CD4-positive, CD25-positive, alpha-beta regulatory T cell (primary cell): ENCODE results near the gene SLC35E3. TPM values are rescaled to one million over a fixed set of nuclear protein-coding genes. Genes with fewer than 3 reads are reported as not detected.

Experiments used
- ATAC-seq, 2 donors: fragments of 150-1000 bp; cut with Tn5 transposase; one replicate each; pipeline ENCODE4 v1.10.0; 2021; ENCODE audit warnings: low read depth in 2 of 2, moderate number of reproducible peaks in 2 of 2, moderate library complexity in 1 of 2
- DNase-seq, 3 donors: peaks; one replicate each; pipeline versions ENCODE4 v3.0.0 to v3.0.0-alpha.2; 2012 to 2022; ENCODE audit warnings: mixed read lengths in 1 of 3
- H3K27ac ChIP-seq: one replicate; pipeline ENCODE4 v1.7.0; 2013; ENCODE audit warnings: mild to moderate bottlenecking, low read length; ENCODE audit not compliant: insufficient read depth, poor library complexity, severe bottlenecking
- H3K27me3 ChIP-seq: one replicate; pipeline ENCODE4 v1.7.0; 2013; ENCODE audit warnings: low read length; ENCODE audit not compliant: control insufficient read depth, insufficient read depth
- H3K36me3 ChIP-seq: one replicate; pipeline ENCODE4 v1.7.0; 2013; ENCODE audit warnings: mild to moderate bottlenecking, low read length, moderate library complexity; ENCODE audit not compliant: control insufficient read depth, insufficient read depth
- H3K4me1 ChIP-seq: 2 replicates; pipeline ENCODE4 v1.7.0; 2013; ENCODE audit warnings: mild to moderate bottlenecking, low read length; ENCODE audit not compliant: insufficient read depth, control insufficient read depth, poor library complexity, severe bottlenecking
- H3K4me3 ChIP-seq: one replicate; pipeline ENCODE4 v1.7.0; 2013; ENCODE audit warnings: low read depth, mild to moderate bottlenecking, low read length, moderate library complexity
- H3K9me3 ChIP-seq, 2 experiments: 1 replicate in 1 of 2; 2 replicates in 1 of 2; pipeline ENCODE4 v1.7.0; 2013; ENCODE audit warnings: low read length in 2 of 2, mild to moderate bottlenecking in 1 of 2, moderate library complexity in 1 of 2; ENCODE audit not compliant: control insufficient read depth in 2 of 2
- H3K27ac Mint-ChIP-seq, 3 donors: one replicate each; pipeline ENCODE4 v1.8.0; 2020 to 2022; ENCODE audit warnings: mild to moderate bottlenecking in 3 of 3, mixed read lengths in 3 of 3, moderate library complexity in 2 of 3
- H3K27me3 Mint-ChIP-seq: one replicate; pipeline ENCODE4 v1.8.0; 2022; ENCODE audit warnings: mild to moderate bottlenecking, mixed read lengths
- H3K36me3 Mint-ChIP-seq: one replicate; pipeline ENCODE4 v1.8.0; 2020; ENCODE audit warnings: mixed read lengths
- H3K4me1 Mint-ChIP-seq, 4 donors: one replicate each; pipeline ENCODE4 v1.8.0; 2020 to 2022; ENCODE audit warnings: mixed read lengths in 4 of 4, mild to moderate bottlenecking in 1 of 4
- H3K4me3 Mint-ChIP-seq, 4 donors: one replicate each; pipeline ENCODE4 v1.8.0; 2020 to 2022; ENCODE audit warnings: mild to moderate bottlenecking in 4 of 4, mixed read lengths in 4 of 4, moderate library complexity in 3 of 4
- H3K9me3 Mint-ChIP-seq, 7 donors: one replicate each; pipeline ENCODE4 v1.8.0; 2020 to 2022; ENCODE audit warnings: mixed read lengths in 7 of 7, mild to moderate bottlenecking in 3 of 7, moderate library complexity in 2 of 7
- polyA plus RNA-seq, 4 donors: library from polyadenylated mRNA; unstranded; fragments of 300-500 nt; fragmentation: Illumina TruSeq; gene quantifications; one replicate each; pipeline ENCODE4 v1.2.3, GENCODE V29; 2021
- total RNA-seq: library from RNA; stranded (reverse); gene quantifications from one replicate; pipeline ENCODE4 v1.2.3, GENCODE V29; 2022

Gene SLC35E3
- total RNA-seq: 12.1 TPM
- polyA plus RNA-seq: 10 to 100 TPM; 12.7 to 20.2 (median 15.2) TPM

DNA sequence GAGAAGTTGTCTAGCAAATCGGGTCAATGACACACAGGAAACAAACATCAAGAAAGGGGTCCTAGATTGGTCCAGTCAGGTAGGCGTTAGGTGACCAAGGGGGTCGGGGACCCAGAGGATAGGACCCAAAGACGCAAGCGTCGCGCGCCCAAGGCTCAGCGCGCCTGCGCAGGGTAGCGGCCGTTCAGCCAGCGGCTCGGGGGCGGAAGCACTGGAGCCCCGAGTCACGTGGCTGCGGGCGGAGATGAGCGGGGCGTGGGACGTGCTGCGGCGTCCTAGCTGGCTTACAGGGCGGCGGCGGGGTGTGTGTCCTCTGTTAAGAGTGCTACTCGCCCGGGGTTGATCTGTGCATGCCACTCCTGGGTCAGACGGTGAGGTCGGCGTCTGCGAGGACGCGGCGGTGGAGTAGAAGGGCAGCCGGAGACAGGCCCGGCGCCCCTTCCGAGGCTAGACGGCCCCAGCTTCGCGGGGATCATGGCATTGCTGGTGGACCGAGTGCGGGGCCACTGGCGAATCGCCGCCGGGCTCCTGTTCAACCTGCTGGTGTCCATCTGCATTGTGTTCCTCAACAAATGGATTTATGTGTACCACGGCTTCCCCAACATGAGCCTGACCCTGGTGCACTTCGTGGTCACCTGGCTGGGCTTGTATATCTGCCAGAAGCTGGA, at the start of gene SLC35E3:
TSS of gene SLC35E3 (plus strand) at position 273 of the 668 bp plus-strand sequence. CDS start at position 475, 202 bp downstream.
- Histone ChIP-seq H3K4me1 (peaks cover 38% of the 10 kb centered on the region), H3K27ac (peak within 1 kb of the TSS; percentile 82), H3K9me3 (no peaks in the 10 kb centered on the region), H3K4me3 (peak within 1 kb of the TSS; percentile 93), H3K36me3 (peaks cover 8% of the 10 kb centered on the region), H3K27me3 (no peaks in the 10 kb centered on the region)
- Mint-ChIP-seq H3K4me1 (peaks cover 12 to 68% (median 44%) of the 10 kb centered on the region in 4 donors), H3K27ac (peak within 1 kb of the TSS; percentile 91 to 96 (median 96)), H3K4me3 (peak within 1 kb of the TSS; percentile 95 to 99 (median 98)), H3K27me3 (no peaks in the 10 kb centered on the region), H3K36me3 (peaks cover 20% of the 10 kb centered on the region), H3K9me3 (no peaks in the 10 kb centered on the region)
- DNase-seq (peak; percentile 87 to 97 (median 88)), ATAC-seq (peak; percentile 98 to 99)

DNA sequence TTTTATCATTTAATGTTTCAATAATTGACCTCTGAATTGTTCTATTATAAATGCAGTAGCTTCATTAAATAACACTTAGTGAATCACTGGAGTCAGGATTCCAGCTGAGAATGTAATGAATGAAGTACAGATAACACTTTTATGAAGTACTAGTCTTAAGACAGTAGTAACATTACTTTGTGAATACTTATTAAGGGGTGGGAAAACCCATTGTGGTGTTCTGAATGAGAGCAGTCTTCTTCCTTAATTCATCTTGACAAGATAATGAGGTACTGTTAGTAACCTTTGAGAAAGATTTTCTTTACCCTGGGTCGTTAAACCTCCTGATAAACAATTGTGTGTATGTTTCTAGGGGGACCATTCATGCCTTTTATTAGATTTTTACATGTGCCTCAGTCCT, 46.5 kb upstream of the SLC35E3 start:
- Histone ChIP-seq H3K4me1 (no peaks in the 10 kb centered on the region), H3K4me3 (no peak overlapping the region), H3K9me3 (no peaks in the 10 kb centered on the region), H3K27me3 (no peaks in the 10 kb centered on the region), H3K27ac (no peak overlapping the region), H3K36me3 (peaks cover 71% of the 10 kb centered on the region)
- DNase-seq (no peak), ATAC-seq (no peak)
- no peaks in the 10 kb centered on the region for H3K27me3 Mint-ChIP-seq
- H3K36me3 Mint-ChIP-seq: peaks cover 35% of the 10 kb centered on the region
- no peak overlapping the region for H3K4me3 Mint-ChIP-seq
- H3K27ac Mint-ChIP-seq: no peak overlapping the region
- H3K4me1 Mint-ChIP-seq: peaks cover 0 to 5% (median 2%) of the 10 kb centered on the region in 4 donors
- H3K9me3 Mint-ChIP-seq: no peaks in the 10 kb centered on the region

DNA sequence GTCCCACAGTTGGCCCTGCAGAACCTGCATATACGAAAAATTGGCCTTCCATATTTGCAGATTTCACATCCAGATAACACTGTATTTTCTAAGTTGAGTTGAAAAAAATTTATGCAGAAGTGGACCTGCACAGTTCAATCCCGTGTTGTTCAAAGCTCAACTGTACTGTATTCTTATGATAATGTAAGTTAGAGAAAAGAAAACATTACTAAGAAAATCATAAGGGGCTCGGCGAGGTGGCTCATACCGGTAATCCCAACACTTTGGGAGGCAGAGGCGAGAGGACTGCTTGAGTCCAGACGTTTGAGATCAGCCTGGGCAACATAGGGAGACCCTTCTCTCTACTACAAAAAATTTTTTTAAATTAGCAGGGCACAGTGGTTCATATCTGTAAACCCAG, 18.2 kb upstream of the SLC35E3 start:
- no peaks in the 10 kb centered on the region for H3K4me1 ChIP-seq
- Mint-ChIP-seq H3K27me3 (no peaks in the 10 kb centered on the region), H3K27ac (peak overlapping the region in 1 of 3 donors; percentile 39), H3K36me3 (peaks cover 15% of the 10 kb centered on the region), H3K4me3 (no peak overlapping the region), H3K9me3 (no peaks in the 10 kb centered on the region), H3K4me1 (peaks cover 0 to 2% (median 0%) of the 10 kb centered on the region in 4 donors)
- peaks cover 48% of the 10 kb centered on the region for H3K36me3 ChIP-seq
- no peak for ATAC-seq
- H3K4me3 ChIP-seq: no peak overlapping the region
- no peaks in the 10 kb centered on the region for H3K27me3 ChIP-seq
- DNase-seq: no peak
- H3K9me3 ChIP-seq: no peaks in the 10 kb centered on the region
- H3K27ac ChIP-seq: no peak overlapping the region

DNA sequence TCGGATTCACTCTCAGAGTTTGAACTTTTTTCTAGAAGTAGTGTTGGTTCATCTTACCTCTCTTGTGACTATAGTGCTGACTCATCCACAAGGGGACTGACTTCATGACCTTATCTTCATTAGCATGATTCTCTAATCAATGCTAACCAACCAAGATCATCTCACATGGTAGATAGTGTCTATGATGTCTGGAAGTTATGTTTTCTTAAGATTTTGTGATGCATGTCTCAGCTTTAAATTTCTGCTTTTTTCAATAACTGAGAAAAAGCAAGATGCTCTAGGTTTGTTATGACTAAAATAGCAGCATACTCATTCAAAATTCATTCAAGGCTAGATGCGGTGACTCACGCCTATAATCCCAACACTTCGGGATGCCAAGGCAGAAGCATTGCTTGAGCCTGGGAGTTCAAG, 12.3 kb upstream of the SLC35E3 start:
- Histone ChIP-seq H3K4me1 (no peaks in the 10 kb centered on the region), H3K9me3 (no peaks in the 10 kb centered on the region), H3K4me3 (no peak overlapping the region), H3K36me3 (peaks cover 57% of the 10 kb centered on the region), H3K27me3 (no peaks in the 10 kb centered on the region), H3K27ac (no peak overlapping the region)
- Mint-ChIP-seq H3K27ac (peak overlapping the region in 1 of 3 donors; percentile 60), H3K27me3 (no peaks in the 10 kb centered on the region), H3K4me3 (no peak overlapping the region), H3K36me3 (peaks cover 29% of the 10 kb centered on the region), H3K4me1 (no peaks in the 10 kb centered on the region), H3K9me3 (no peaks in the 10 kb centered on the region)
- no peak for DNase-seq
- no peak for ATAC-seq

DNA sequence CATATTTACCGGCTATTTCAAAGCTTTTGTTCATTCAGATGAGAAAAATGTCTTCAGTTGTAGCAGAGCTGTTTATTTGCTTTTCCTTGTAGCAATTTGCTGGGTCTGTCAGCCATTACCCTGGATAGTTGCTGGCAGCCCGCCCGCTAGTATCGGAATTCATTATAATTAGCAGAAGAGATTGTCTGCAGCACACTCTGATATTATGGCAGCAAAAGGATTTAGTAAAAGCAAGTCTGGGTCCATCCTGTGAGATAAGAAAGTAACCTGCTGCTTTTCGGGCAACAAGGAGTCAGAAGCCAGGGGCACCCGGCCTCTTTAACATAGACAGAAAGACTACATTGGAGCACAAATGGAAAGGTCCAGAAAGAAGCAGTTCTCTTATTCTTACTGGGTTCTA, 6.1 kb upstream of the SLC35E3 start:
- no peaks in the 10 kb centered on the region for H3K9me3 Mint-ChIP-seq
- ATAC-seq: no peak
- H3K27ac Mint-ChIP-seq: no peak overlapping the region

DNA sequence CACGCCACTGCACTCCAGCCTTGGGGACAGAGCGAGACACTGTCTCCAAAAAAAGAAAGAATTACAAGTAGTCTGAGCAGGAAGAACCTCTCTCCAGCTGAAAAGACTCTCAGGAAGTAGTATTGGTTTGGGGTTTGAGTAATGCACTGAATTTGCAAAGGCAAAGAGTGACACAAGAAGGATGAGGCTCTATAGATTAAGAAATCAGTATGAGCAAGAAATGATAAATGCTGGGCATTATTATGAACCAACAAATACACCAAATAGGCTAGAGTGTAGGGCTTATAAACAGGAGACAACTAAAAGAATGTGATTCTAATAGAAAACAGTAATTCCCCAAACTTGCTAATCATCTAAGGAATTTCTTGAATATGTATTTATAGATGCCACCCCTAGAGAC, 2.6 kb upstream of the SLC35E3 start:
- Histone ChIP-seq H3K27ac (peak overlapping the region; percentile 65), H3K4me1 (peaks cover 38% of the 10 kb centered on the region), H3K27me3 (no peaks in the 10 kb centered on the region), H3K36me3 (peaks cover 7% of the 10 kb centered on the region), H3K9me3 (no peaks in the 10 kb centered on the region), H3K4me3 (peak overlapping the region; percentile 42)
- Mint-ChIP-seq H3K27ac (peak overlapping the region; percentile 21 to 85 (median 32)), H3K27me3 (no peaks in the 10 kb centered on the region), H3K36me3 (peaks cover 22% of the 10 kb centered on the region), H3K4me3 (peak overlapping the region in 3 of 4 donors; percentile 3 to 66 (median 13)), H3K4me1 (peaks cover 12 to 42% (median 31%) of the 10 kb centered on the region in 4 donors), H3K9me3 (no peaks in the 10 kb centered on the region)
- DNase-seq (peak in 1 of 3 donors; percentile 13), ATAC-seq (no peak)

More for the DNA sequence above, 6.1 kb upstream of the SLC35E3 start:
- H3K36me3 ChIP-seq: peaks cover 21% of the 10 kb centered on the region
- H3K9me3 ChIP-seq: no peaks in the 10 kb centered on the region
- H3K27ac ChIP-seq: no peak overlapping the region
- no peak overlapping the region for H3K4me3 ChIP-seq
- H3K27me3 Mint-ChIP-seq: no peaks in the 10 kb centered on the region
- H3K4me1 Mint-ChIP-seq: peaks cover 7 to 12% (median 11%) of the 10 kb centered on the region in 4 donors
- DNase-seq: no peak
- peaks cover 36% of the 10 kb centered on the region for H3K36me3 Mint-ChIP-seq
- H3K4me3 Mint-ChIP-seq: no peak overlapping the region
- no peaks in the 10 kb centered on the region for H3K27me3 ChIP-seq
- H3K4me1 ChIP-seq: peaks cover 11% of the 10 kb centered on the region

DNA sequence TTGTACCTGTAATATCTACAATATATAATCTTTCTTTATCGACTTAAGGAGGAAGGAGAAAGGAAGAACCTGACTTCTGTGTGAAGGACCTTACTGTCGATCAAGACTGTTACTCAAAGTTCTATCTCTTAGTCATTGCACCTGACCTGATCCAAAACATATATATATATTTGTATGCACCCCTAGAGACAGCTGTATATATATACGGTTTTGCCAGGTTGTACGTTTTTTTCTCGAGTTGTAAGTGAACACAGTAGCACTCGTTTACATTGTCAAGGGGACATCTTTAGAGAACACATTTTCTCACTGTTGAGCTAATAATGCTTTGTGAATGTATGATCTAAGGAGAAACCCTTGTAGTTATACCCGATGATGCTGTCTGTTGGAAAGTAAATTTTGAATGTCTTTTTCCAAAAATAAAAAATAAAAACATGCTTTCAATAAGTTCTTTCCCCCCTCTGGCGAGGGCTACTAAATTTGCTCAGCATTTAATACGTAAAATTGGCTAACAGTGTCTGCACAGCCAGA, 536 bp upstream of the SLC35E3 start:
- DNase-seq (no peak), ATAC-seq (no peak)
- peaks cover 16% of the 10 kb centered on the region for H3K36me3 Mint-ChIP-seq
- H3K36me3 ChIP-seq: peaks cover 7% of the 10 kb centered on the region
- peak overlapping the region; percentile 91 to 96 (median 96) for H3K27ac Mint-ChIP-seq
- peaks cover 12 to 62% (median 44%) of the 10 kb centered on the region in 4 donors for H3K4me1 Mint-ChIP-seq
- peaks cover 38% of the 10 kb centered on the region for H3K4me1 ChIP-seq
- no peaks in the 10 kb centered on the region for H3K27me3 ChIP-seq
- peak overlapping the region; percentile 93 for H3K4me3 ChIP-seq
- H3K27me3 Mint-ChIP-seq: no peaks in the 10 kb centered on the region
- peak overlapping the region; percentile 82 for H3K27ac ChIP-seq
- no peaks in the 10 kb centered on the region for H3K9me3 Mint-ChIP-seq
- no peaks in the 10 kb centered on the region for H3K9me3 ChIP-seq
- H3K4me3 Mint-ChIP-seq: peak overlapping the region; percentile 95 to 99 (median 98)
